ENCODE results near the gene FCHSD2. TPM values are rescaled to one million over a fixed set of nuclear protein-coding genes. Genes with fewer than 3 reads are reported as not detected.

The FCHSD2 gene
- total RNA-seq, 2 experiments from 2014 or later, result 29.2 to 30.8 TPM

DNA sequence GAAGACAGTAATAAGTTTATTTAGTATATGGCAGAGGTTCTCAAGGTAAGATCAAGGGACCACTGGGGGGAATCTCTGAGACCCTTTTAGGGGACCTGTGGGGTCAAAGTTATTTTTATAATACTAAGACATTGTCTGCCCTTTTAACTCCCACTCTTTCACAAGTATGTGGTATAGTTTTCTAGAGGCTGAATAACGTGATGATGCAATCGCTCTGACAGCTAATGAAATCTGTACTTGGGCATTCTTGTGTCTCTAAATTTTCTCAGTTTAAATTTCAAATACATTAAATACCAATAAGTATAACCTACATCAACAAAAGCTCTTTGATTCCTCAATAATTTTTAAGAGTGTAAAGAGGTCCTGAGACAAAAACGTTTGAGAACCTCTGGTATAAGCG is 180.0 kb downstream of the FCHSD2 start:
- CTCF ChIA-PET, result no interaction called here
- POLR2A ChIA-PET, result no interaction called here

DNA sequence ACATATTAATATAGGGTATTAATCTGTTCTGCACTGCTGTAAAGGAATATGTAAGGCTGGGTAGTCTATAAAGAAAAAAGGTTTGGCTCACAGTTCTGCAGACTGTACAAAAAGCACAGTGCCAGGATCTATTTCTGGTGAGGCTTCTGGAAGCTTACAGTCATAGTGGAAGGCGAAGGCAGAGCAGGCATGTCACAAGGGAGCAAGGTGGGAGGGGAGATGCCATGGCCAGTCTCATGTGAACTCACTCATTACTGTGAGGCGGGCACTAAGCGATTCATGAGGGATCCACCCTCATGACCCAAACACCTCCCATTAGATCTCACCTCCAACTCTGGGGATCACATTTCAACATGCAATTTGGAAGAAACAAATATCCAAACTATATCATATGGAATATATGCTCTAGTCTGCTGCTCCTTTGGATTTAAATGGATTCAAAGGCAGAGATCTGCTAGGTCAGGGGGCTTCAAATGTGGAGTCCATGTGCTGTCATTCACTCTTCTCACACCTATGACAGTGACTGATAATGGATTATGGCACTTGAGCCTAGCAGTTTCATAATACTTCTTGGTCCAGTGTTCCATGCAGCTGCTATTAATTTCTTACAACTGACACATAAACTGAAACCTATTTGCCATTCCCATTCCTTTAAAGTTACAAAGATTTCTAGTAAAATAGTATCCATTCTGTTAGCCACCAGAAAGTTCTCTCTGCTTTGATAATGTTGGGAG is 182.0 kb downstream of the FCHSD2 start:
- POLR2A ChIA-PET, result no interaction called here
- CTCF ChIA-PET, result no interaction called here

DNA sequence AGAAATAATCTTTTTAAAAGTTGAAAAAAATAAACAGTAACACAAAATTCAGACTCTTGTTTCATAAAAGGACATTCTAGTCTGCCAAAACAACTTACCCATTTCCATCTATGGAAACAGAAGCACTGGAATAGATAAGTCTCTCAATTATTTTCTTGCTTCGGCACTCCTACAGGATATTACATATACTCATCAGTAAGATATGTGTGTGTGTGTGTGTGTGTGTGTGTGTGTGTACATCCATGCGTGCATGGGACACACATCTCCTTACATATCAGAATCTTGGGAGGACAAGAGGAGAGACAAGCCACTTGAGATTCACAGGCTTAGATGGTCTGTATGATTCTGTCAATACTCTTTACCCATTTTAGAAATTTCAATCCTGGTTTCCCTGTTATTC is 183.3 kb downstream of the FCHSD2 start:
- CTCF ChIA-PET, result no interaction called here
- POLR2A ChIA-PET, result no interaction called here

- ChIA-PET POLR2A (no interaction called here), CTCF (no interaction called here)
These were observed 186.7 kb downstream of the FCHSD2 start for GRCh38 chr11:72955466-72955865.

GRCh38 chr11:72954860-72955259 is 187.3 kb downstream of the FCHSD2 start:
- ChIA-PET CTCF (no interaction called here), POLR2A (no interaction called here)

DNA sequence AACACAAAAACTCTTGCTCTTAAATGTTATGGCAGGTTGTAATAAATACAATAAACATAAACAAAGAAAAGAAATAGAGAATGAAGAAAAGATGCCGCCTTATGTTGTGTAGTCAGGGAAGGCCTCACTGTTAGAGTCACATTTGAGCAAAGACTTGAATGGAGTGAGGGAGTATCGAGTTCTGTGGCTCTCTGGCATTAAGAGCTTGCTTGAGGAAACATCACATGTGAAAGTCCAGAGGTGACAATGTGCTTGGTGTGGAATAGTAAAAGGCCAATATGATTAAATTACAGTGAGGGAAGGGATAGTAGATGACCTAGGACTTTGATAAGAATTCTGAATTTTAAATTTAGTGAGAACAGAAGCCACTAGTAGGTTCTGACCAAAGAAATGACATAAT is 188.5 kb downstream of the FCHSD2 start:
- POLR2A ChIA-PET, result no interaction called here
- CTCF ChIA-PET, result no interaction called here

GRCh38 chr11:72951888-72952287 is 190.2 kb downstream of the FCHSD2 start:
- ChIA-PET CTCF (no interaction called here), POLR2A (no interaction called here)

- ChIA-PET POLR2A (no interaction called here), CTCF (no interaction called here)
These were observed 190.9 kb downstream of the FCHSD2 start for GRCh38 chr11:72951193-72951592.

- POLR2A ChIA-PET, result no interaction called here
- CTCF ChIA-PET, result no interaction called here
These were observed 191.4 kb downstream of the FCHSD2 start for GRCh38 chr11:72950685-72951084.

GRCh38 chr11:72947229-72947628 is 194.9 kb downstream of the FCHSD2 start:
- CTCF ChIA-PET, result no interaction called here
- POLR2A ChIA-PET, result no interaction called here

DNA sequence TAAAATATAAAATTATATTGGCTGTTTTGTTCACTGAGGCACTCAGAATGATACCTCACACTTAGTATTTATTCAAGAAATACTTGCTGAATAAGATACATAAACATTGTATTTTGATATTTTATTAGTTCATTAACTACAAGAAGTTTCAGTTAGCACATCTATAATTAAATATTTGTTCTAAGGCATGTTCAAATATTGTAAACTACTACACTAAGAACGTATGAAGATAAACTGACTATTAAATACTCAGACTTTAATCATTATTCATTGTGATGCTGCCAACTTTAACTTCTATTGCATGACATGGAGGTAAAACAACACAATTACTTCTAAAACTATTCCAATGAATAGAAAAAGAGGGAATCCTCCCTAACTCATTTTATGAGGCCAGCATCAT is 198.5 kb downstream of the FCHSD2 start:
- ChIA-PET CTCF (no interaction called here), POLR2A (no interaction called here)

GRCh38 chr11:72940417-72940816 is 201.7 kb downstream of the FCHSD2 start:
- ChIA-PET POLR2A (no interaction called here), CTCF (no interaction called here)

DNA sequence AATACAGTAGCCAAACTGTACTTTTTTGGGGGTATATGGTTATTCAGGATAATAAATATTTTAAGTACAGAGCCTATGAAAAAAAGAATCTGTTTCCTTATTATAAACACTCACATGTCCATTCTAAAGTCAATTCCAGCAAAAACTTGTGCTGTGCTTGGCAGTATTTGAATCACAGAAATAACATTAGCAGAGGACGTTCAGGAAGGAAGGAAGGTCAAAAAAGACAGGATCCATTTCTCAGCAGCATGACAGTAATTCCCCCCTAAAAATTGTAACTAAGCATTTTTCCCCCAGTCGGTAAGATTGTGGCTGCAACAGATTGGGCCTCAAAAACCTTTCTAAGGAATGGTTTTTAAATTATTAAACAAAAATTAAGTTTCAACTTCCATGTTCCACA is 203.1 kb downstream of the FCHSD2 start:
- CTCF ChIA-PET, result no interaction called here
- POLR2A ChIA-PET, result no interaction called here

- POLR2A ChIA-PET, result no interaction called here
- CTCF ChIA-PET, result no interaction called here
These were observed 204.7 kb downstream of the FCHSD2 start for GRCh38 chr11:72937439-72937838.

DNA sequence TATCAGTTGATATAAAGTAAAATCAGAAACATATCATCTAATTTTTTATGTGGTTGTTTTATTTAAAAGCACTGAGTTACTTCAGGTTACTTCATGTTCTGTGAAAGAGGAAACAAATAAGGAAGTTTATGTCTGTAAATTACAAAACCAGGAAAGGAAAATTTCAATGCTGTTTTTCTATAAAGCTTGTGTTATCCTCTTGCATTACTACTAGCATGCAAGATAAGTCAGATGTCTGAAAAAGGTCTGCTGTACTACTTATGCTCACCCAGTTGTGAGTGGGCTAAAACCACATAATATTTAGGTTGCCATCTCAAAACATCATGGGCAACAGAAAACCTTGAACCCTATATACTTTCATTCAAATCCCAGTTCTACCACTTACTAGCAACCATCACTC is 206.4 kb downstream of the FCHSD2 start:
- CTCF ChIA-PET, result no interaction called here
- POLR2A ChIA-PET, result no interaction called here

GRCh38 chr11:72932132-72932570 is 210.0 kb downstream of the FCHSD2 start:
- CTCF ChIA-PET, result no interaction called here
- POLR2A ChIA-PET, result no interaction called here

DNA sequence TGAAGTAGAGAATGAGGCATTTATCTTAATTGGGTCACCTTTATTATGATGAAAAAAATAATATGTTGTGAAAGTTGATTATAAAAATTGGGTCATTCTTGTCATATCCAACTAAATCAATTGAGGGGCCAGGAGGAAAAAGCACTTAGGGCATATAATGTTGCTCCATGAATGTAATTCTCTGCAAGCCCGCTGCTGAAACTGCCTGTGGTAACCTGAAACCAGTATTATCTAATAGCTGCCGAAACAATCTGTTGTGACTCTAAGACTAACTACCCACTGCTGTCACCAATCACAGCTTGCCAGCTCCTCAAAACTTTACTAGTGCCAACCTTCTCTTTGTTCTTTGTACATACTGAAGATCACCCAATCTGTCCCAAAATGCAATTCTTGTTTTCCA is 212.1 kb downstream of the FCHSD2 start:
- POLR2A ChIA-PET, result no interaction called here

DNA sequence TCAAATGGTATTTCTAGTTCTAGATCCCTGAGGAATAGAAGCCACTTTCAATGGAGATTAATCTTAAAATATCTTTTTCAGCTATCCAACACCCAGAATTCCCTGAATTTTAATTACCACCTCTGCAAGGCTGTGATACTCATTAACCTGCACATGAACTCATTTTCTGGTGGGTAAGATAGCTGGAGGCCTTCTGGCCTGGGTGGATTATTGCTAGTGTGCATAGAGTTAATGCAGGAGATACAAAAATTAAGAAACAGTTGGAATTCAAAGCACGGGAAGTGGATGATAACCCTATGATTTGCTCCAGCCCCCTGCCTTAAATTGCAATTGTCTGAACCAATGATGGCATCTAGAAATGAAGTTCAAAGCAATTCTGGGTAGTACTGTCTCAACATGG is 212.9 kb downstream of the FCHSD2 start:
- CTCF ChIA-PET, result no interaction called here
- POLR2A ChIA-PET, result no interaction called here

More for the DNA sequence above, 212.1 kb downstream of the FCHSD2 start:
- CTCF ChIA-PET, result no interaction called here

DNA sequence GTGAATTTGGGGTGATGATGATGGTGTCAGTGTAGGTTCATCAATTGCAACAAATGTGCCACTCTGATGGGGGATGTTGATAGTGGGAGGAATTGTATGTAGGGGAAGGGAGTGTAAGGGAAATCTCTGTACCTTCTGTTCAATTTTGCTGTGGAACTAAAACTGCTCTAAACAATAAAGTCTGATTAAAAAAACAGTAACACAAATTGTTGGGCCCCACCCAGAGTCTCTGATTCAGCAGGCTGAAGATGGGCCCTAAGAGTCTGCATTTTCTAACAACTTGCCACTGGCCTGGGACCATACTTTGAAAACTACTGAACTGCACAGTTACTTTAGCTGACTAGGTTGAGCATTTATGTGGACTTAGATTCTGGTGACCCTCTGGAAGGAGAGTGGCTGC is 214.7 kb downstream of the FCHSD2 start:
- CTCF ChIA-PET, result no interaction called here
- POLR2A ChIA-PET, result no interaction called here

DNA sequence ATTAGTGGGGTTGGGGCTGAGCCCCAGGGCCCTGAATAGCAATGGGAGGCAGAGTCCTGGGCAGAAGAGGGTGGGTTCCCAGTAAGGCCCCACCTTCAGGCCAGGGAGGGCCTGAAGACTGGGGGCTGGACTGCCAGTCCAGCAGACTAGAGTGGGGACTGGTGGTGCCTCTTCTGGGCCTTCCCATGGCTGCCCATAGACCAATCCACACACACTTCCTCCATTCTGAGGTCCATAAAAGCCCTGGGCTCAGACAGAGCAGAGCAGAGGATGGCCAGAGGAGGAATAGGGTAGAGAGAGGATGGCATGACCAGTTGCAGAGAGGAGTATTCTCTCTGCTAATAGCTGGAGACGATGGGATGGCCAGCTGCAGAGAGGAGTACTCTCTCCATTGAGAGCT is 216.0 kb downstream of the FCHSD2 start:
- CTCF ChIA-PET, result interaction anchor here (0.8 kb wide), 1 partner anchor 227 kb away, joined by 3 read pairs; no protein-coding TSS in a partner anchor
- POLR2A ChIA-PET, result no interaction called here

- ChIA-PET POLR2A (no interaction called here), CTCF (interaction anchor here (1.8 kb wide), 1 partner anchor 252 kb away, joined by 8 read pairs; no protein-coding TSS in a partner anchor)
These were observed 216.5 kb downstream of the FCHSD2 start for GRCh38 chr11:72925656-72926055.

DNA sequence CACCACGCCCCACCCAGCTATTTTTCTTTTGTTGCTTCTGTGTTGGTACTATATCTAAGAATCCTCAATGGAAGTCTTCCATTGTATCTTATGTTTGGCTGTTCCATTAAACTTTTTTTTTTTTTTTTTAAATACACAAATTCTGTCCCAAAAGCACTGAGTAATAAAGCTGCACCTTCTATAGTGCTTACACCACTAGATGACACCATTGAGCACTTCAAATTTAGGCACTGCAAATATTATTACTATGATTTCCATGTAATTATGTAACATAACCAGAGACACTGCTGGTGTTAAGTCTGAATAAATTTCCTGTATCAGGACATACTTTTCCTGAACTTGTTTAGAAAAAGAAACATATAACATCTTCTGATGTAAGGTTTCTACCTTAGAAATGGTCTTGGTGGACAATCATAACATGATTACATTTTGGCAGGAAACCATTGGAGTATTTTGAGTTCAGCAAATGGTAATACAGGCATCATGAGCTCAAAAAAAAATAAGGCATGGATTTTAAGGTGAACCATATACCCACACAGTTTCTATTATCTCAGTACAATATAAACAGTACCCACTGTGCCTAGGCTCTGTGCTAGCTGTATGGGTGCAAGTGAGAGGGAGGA is 217.4 kb downstream of the FCHSD2 start:
- ChIA-PET CTCF (interaction anchor here (0.7 to 1.8 kb wide), 5 partner anchors 38 to 254 kb away, joined by 3 to 8 read pairs (median 4); no protein-coding TSS in a partner anchor), POLR2A (interaction anchor here (0.7 kb wide), 1 partner anchor 218 kb away, joined by 7 read pairs; the partner anchor contains the start of gene FCHSD2)

Data from activated CD8-positive, alpha-beta memory T cell treated with anti-CD3 and anti-CD28 coated beads for 36 hours (primary cell).